H1 (cell line): ENCODE measurements around the gene TEX10.

Source experiments
- ATF2 ChIP-seq: IDR thresholded peaks from 2 replicates; pipeline ENCODE4 v1.6.1; 2012; ENCODE audit warnings: low read length, inconsistent platforms
- TAF1 ChIP-seq: IDR thresholded peaks from 2 replicates; pipeline ENCODE4 v1.6.1; 2011; ENCODE audit warnings: mild to moderate bottlenecking, low read depth, low read length

- TF ChIP-seq TAF1 = no peak
- TF ChIP-seq ATF2 = no peak
These were observed 5.9 kb downstream of the TEX10 start for GRCh38 chr9:100346836-100347235.
